NT2/D1 (cell line): ENCODE results near the gene RIN3.
"Not testable (repeated sequence)": the region's sequence is repeated elsewhere in the genome, so short reads cannot be mapped to it uniquely, and the experiment has no call there.

Experiments
- SUZ12 ChIP-seq: IDR thresholded peaks from 2 replicates; pipeline ENCODE4 v1.6.1; 2011; ENCODE audit not compliant: insufficient read length, insufficient read depth; ENCODE audit errors: extremely low read depth
- ZNF274 ChIP-seq: IDR thresholded peaks from 2 replicates; pipeline ENCODE4 v1.6.1; 2011; ENCODE audit warnings: mild to moderate bottlenecking, low read depth, low read length

GRCh38 chr14:92536231-92536630, 22.6 kb downstream of the RIN3 start:
- not testable (repeated sequence) for TF ChIP-seq ZNF274, SUZ12
